Endothelial cell of umbilical vein (primary cell): ENCODE measurements around the gene FUT6. TPM values are rescaled to one million over a fixed set of nuclear protein-coding genes. Genes with fewer than 3 reads are reported as not detected.
"Not testable (repeated sequence)": the region's sequence is repeated elsewhere in the genome, so short reads cannot be mapped to it uniquely, and the experiment has no call there.

Experiments
- BruUV-seq: library from RNA; stranded (reverse); fragments of 400-500 nt; replicated peaks from 2 replicates; lab custom pipeline; 2021; lab: Mats Ljungman, UMichigan
- CTCF ChIA-PET: fragments of 300-600, 350-600 bp; sonication (Branson Sonifier 250); formaldehyde crosslinking; loops from one replicate; lab custom pipeline; 2021; ENCODE audit warnings: antibody characterized with exemption, inconsistent platforms; lab: Charles Lee
- POLR2A ChIA-PET: fragments of 300-600, 350-600 bp; sonication (Branson Sonifier 250); formaldehyde crosslinking; loops from one replicate; lab custom pipeline; 2021; ENCODE audit warnings: antibody characterized with exemption, inconsistent platforms; lab: Charles Lee
- DNase-seq: peaks from one replicate; pipeline ENCODE4 v3.0.0-alpha.2; 2011; ENCODE audit warnings: low read depth, low spot score
- FAIRE-seq: peaks from 2 replicates; lab custom pipeline; 2011; peaks lifted over from hg19 to GRCh38; lab: Jason Lieb, UNC
- H2AFZ ChIP-seq: 2 replicates; pipeline ENCODE4 v1.6.0; 2012; ENCODE audit warnings: low read depth, low read length, control low read depth, inconsistent platforms
- H3K27ac ChIP-seq: 2 replicates; pipeline ENCODE4 v1.5.1; 2011; ENCODE audit warnings: low read depth, mild to moderate bottlenecking, control low read depth, low read length, moderate library complexity; ENCODE audit not compliant: insufficient read depth
- H3K27me3 ChIP-seq, 2 experiments: 2 replicates each; pipeline versions ENCODE4 v1.6.0 to v1.6.1; 2011; ENCODE audit warnings: low read length in 2 of 2, mixed read lengths in 1 of 2; ENCODE audit not compliant: control insufficient read depth in 2 of 2, insufficient read depth in 2 of 2
- H3K36me3 ChIP-seq, 2 experiments: 2 replicates in 1 of 2; 3 replicates in 1 of 2; pipeline ENCODE4 v1.5.1; 2011; ENCODE audit warnings: low read length in 2 of 2, mild to moderate bottlenecking in 1 of 2, moderate library complexity in 1 of 2; ENCODE audit not compliant: control insufficient read depth in 2 of 2, insufficient read depth in 2 of 2; ENCODE audit errors: extremely low read depth in 1 of 2
- H3K4me1 ChIP-seq: 3 replicates; pipeline ENCODE4 v1.5.1; 2011; ENCODE audit warnings: mild to moderate bottlenecking, low read length; ENCODE audit not compliant: control insufficient read depth, insufficient read depth; ENCODE audit errors: extremely low read depth
- H3K4me2 ChIP-seq: 2 replicates; pipeline ENCODE4 v1.6.1; 2011; ENCODE audit warnings: low read length, control low read depth, mixed read lengths; ENCODE audit not compliant: insufficient read depth
- H3K4me3 ChIP-seq, 3 experiments: fragments of 200-600 bp in 1 of 3; sonication (generic), shearing (Covaris generic) in 1 of 3; replicated peaks in 1 of 3; 2 replicates each; pipeline ENCODE4 v1.5.1; 2011 to 2016; ENCODE audit warnings: control low read depth in 3 of 3, low read length in 3 of 3, mild to moderate bottlenecking in 2 of 3, inconsistent platforms in 1 of 3, low read depth in 1 of 3, moderate library complexity in 1 of 3; ENCODE audit not compliant: insufficient read depth in 1 of 3
- H3K79me2 ChIP-seq: 2 replicates; pipeline ENCODE4 v1.6.0; 2012; ENCODE audit warnings: low read length, inconsistent platforms; ENCODE audit not compliant: control insufficient read depth, insufficient read depth
- H3K9ac ChIP-seq: replicated peaks from 2 replicates; pipeline ENCODE3; 2011; ENCODE audit warnings: low read length, control low read depth; ENCODE audit not compliant: insufficient read depth; ENCODE audit errors: extremely low read depth
- H3K9me1 ChIP-seq: replicated peaks from 3 replicates; pipeline ENCODE4 v1.6.0; 2011; ENCODE audit warnings: mild to moderate bottlenecking, low read length; ENCODE audit not compliant: control insufficient read depth, insufficient read depth; ENCODE audit errors: extremely low read depth
- H3K9me3 ChIP-seq: replicated peaks from 2 replicates; pipeline ENCODE4 v1.5.1; 2012; ENCODE audit warnings: low read length, inconsistent platforms; ENCODE audit not compliant: control insufficient read depth, insufficient read depth
- H4K20me1 ChIP-seq: replicated peaks from 2 replicates; pipeline ENCODE3; 2011; ENCODE audit warnings: mild to moderate bottlenecking, low read length; ENCODE audit not compliant: control insufficient read depth, insufficient read depth; ENCODE audit errors: extremely low read depth
- MYC ChIP-seq: IDR thresholded peaks from one replicate; pipeline ENCODE4 v1.6.1; 2011; ENCODE audit warnings: mild to moderate bottlenecking, low read depth, low read length
- dilution Hi-C: fragments of 300-500 bp; cut with MboI; formaldehyde crosslinking; loops from one replicate; pipeline ENCODE4 v1.15.0; 2019; ENCODE audit warnings: low sequenced_read_pairs; ENCODE audit not compliant: extremely low pct_ligation_motif_present
- intact Hi-C: fragments of 100-400 bp; cut with micrococcal nuclease; formaldehyde crosslinking; loops from one replicate; pipeline ENCODE4 v1.10.0; 2022
- polyA plus RNA-seq, 4 experiments: library from polyadenylated mRNA; depleted of rRNA in 3 of 4; stranded (reverse) in 3 of 4; unstranded in 1 of 4; fragments of >200 nt; gene quantifications; 2 replicates each; pipeline versions ENCODE4 v1.2.1 to v1.2.3, GENCODE V29; 2011 to 2012; ENCODE audit warnings: missing spikeins in 1 of 4
- total RNA-seq: library from RNA; stranded (reverse); gene quantifications from 2 replicates; pipeline ENCODE4 v1.2.3, GENCODE V29; 2021

The FUT6 gene
- total and polyA plus RNA-seq, 2 donors (not counting 3 experiments of a cell fraction or from before 2014, with no cell fraction given), result not detected

GRCh38 chr19:5877427-5877826, 37.9 kb upstream of the FUT6 start:
- Histone ChIP-seq H3K36me3 (no peaks in the 10 kb centered on the region), H3K9me3 (no peaks in the 10 kb centered on the region), H3K4me3 (no peak overlapping the region), H3K4me2 (no peak overlapping the region), H3K9me1 (no peaks in the 10 kb centered on the region), H3K4me1 (no peaks in the 10 kb centered on the region), H3K79me2 (no peaks in the 10 kb centered on the region), H3K9ac (no peak overlapping the region), H2AFZ (no peak overlapping the region), H4K20me1 (no peaks in the 10 kb centered on the region), H3K27me3 (peaks cover 0 to 3% of the 10 kb centered on the region in 2 experiments), H3K27ac (no peak overlapping the region)
- POLR2A ChIA-PET, result no interaction called here
- dilution Hi-C loops (no loop called here), intact Hi-C loops (no loop called here)
- BruUV-seq, result no TSS peak
- DNase-seq (no peak), FAIRE-seq (no peak)
- no peak for TF ChIP-seq MYC
- CTCF ChIA-PET, result interaction anchor here (1.0 kb wide), 1 partner anchor 74 kb away, joined by 3 read pairs; no protein-coding TSS in a partner anchor

- H3K4me2 ChIP-seq, H3K79me2 ChIP-seq, DNase-seq, H3K9ac ChIP-seq, BruUV-seq, dilution Hi-C loops, H3K4me3 ChIP-seq, FAIRE-seq, CTCF ChIA-PET, H2AFZ ChIP-seq, H3K9me1 ChIP-seq, H3K9me3 ChIP-seq, H4K20me1 ChIP-seq, intact Hi-C loops, H3K4me1 ChIP-seq, H3K27me3 ChIP-seq, H3K27ac ChIP-seq, H3K36me3 ChIP-seq, POLR2A ChIA-PET: not testable (repeated sequence)
Measured at GRCh38 chr19:5874496-5874895, 35.0 kb upstream of the FUT6 start.
